Keratinocyte (primary cell): ENCODE measurements around the gene NT5DC2. TPM values are rescaled to one million over a fixed set of nuclear protein-coding genes. Genes with fewer than 3 reads are reported as not detected.

Source experiments
- DNase-seq: peaks from one replicate; pipeline ENCODE4 v3.0.0-alpha.2; 2011; ENCODE audit warnings: low read depth, missing footprints, low spot score
- FAIRE-seq: peaks from 2 replicates; lab custom pipeline; 2011; peaks lifted over from hg19 to GRCh38; lab: Jason Lieb, UNC
- H2AFZ ChIP-seq: 2 replicates; pipeline ENCODE4 v1.6.0; 2012; ENCODE audit warnings: low read length, control low read depth, inconsistent platforms; ENCODE audit not compliant: control insufficient read depth
- H3K27ac ChIP-seq: 2 replicates; pipeline ENCODE4 v1.5.1; 2011; ENCODE audit warnings: low read length; ENCODE audit not compliant: control insufficient read depth, insufficient read depth
- H3K27me3 ChIP-seq: 3 replicates; pipeline ENCODE4 v1.6.0; 2011; ENCODE audit warnings: low read length; ENCODE audit not compliant: control insufficient read depth, insufficient read depth; ENCODE audit errors: extremely low read depth
- H3K36me3 ChIP-seq, 2 experiments: 2 replicates in 1 of 2; 3 replicates in 1 of 2; pipeline ENCODE4 v1.5.1; 2011; ENCODE audit warnings: low read length in 2 of 2, mild to moderate bottlenecking in 1 of 2; ENCODE audit not compliant: control insufficient read depth in 2 of 2, insufficient read depth in 2 of 2; ENCODE audit errors: extremely low read depth in 1 of 2
- H3K4me1 ChIP-seq: 3 replicates; pipeline ENCODE4 v1.5.1; 2011; ENCODE audit warnings: low read length; ENCODE audit not compliant: control insufficient read depth, insufficient read depth; ENCODE audit errors: extremely low read depth
- H3K4me2 ChIP-seq: 3 replicates; pipeline ENCODE4 v1.6.0; 2011; ENCODE audit warnings: low read depth, low read length; ENCODE audit not compliant: control insufficient read depth, insufficient read depth; ENCODE audit errors: extremely low read depth
- H3K4me3 ChIP-seq, 3 experiments: fragments of 200-600 bp in 1 of 3; sonication (generic) in 1 of 3; 2 replicates in 2 of 3; 3 replicates in 1 of 3; pipeline ENCODE4 v1.5.1; 2011 to 2016; ENCODE audit warnings: low read length in 3 of 3, mild to moderate bottlenecking in 3 of 3, control low read depth in 2 of 3, inconsistent platforms in 1 of 3, low read depth in 1 of 3, mixed read lengths in 1 of 3, mixed run types in 1 of 3, moderate library complexity in 1 of 3; ENCODE audit not compliant: control insufficient read depth in 2 of 3, insufficient read depth in 2 of 3; ENCODE audit errors: extremely low read depth in 1 of 3
- H3K79me2 ChIP-seq: 2 replicates; pipeline ENCODE4 v1.6.0; 2012; ENCODE audit warnings: low read length; ENCODE audit not compliant: control insufficient read depth, insufficient read depth
- H3K9ac ChIP-seq: 3 replicates; pipeline ENCODE4 v1.6.0; 2011; ENCODE audit warnings: low read length; ENCODE audit not compliant: control insufficient read depth, insufficient read depth; ENCODE audit errors: extremely low read depth
- H3K9me1 ChIP-seq: 3 replicates; pipeline ENCODE4 v1.6.0; 2011; ENCODE audit warnings: low read length; ENCODE audit not compliant: control insufficient read depth, insufficient read depth; ENCODE audit errors: extremely low read depth
- H3K9me3 ChIP-seq: 2 replicates; pipeline ENCODE4 v1.5.1; 2012; ENCODE audit warnings: low read depth, low read length; ENCODE audit not compliant: control insufficient read depth
- H4K20me1 ChIP-seq: 3 replicates; pipeline ENCODE4 v1.6.0; 2011; ENCODE audit warnings: low read length; ENCODE audit not compliant: control insufficient read depth, insufficient read depth; ENCODE audit errors: extremely low read depth
- CTCF ChIP-seq, 3 experiments: IDR thresholded peaks in 1 of 3; conservative IDR thresholded peaks in 1 of 3; optimal IDR thresholded peaks in 1 of 3; 2 replicates in 2 of 3; 3 replicates in 1 of 3; pipeline versions ENCODE3 to v1.5.1; 2011; ENCODE audit warnings: low read length in 3 of 3, mild to moderate bottlenecking in 3 of 3, moderate library complexity in 2 of 3, control low read depth in 1 of 3, inconsistent platforms in 1 of 3; ENCODE audit not compliant: insufficient read depth in 2 of 3; ENCODE audit errors: extremely low read depth in 1 of 3
- EZH2 ChIP-seq: IDR thresholded peaks from one replicate; pipeline ENCODE4 v1.6.1; 2012; ENCODE audit warnings: inconsistent platforms, mild to moderate bottlenecking, low read length, moderate library complexity
- dilution Hi-C: fragments of 300-500 bp; cut with MboI; formaldehyde crosslinking; loops from one replicate; pipeline ENCODE4 v1.7.0; 2020; ENCODE audit warnings: low sequenced_read_pairs; ENCODE audit not compliant: extremely low pct_ligation_motif_present
- polyA plus RNA-seq, 5 experiments: library from polyadenylated mRNA; depleted of rRNA in 3 of 5; stranded (reverse) in 3 of 5; stranded (forward) in 1 of 5; unstranded in 1 of 5; fragments of >200 nt; gene quantifications; 1 replicate in 1 of 5; 2 replicates in 3 of 5; 3 replicates in 1 of 5; pipeline versions ENCODE4 v1.2.1 to v1.2.3, GENCODE V29; 2011 to 2012; ENCODE audit warnings: missing spikeins in 2 of 5, low read depth in 1 of 5, low replicate concordance in 1 of 5

The NT5DC2 gene
- polyA plus RNA-seq, 1 donor (not counting 4 experiments of a cell fraction or from before 2014, with no cell fraction given): 54.7 TPM

GRCh38 chr3:52554026-52554755, 20.5 kb upstream of the NT5DC2 start:
- Histone ChIP-seq H3K27ac (no peak overlapping the region), H3K9ac (no peak overlapping the region), H4K20me1 (no peaks in the 10 kb centered on the region), H3K36me3 (peaks cover 14 to 30% of the 10 kb centered on the region in 2 experiments), H3K4me3 (no peak overlapping the region), H3K27me3 (no peaks in the 10 kb centered on the region), H3K79me2 (no peaks in the 10 kb centered on the region), H2AFZ (no peak overlapping the region), H3K4me1 (no peaks in the 10 kb centered on the region), H3K9me1 (no peaks in the 10 kb centered on the region), H3K9me3 (no peaks in the 10 kb centered on the region), H3K4me2 (no peak overlapping the region)
- dilution Hi-C loops: no loop called here
- TF ChIP-seq CTCF (optimal IDR thresholded peaks at IDR 0.05 in 1 of 3, IDR thresholded peaks at IDR 0.05 in 1 of 3, conservative IDR thresholded peaks at IDR 0.05 in 1 of 3; ENCODE audit: extremely low read depth in 1 of 3, insufficient read depth in 2 of 3, low read length in 3 of 3): no peak
- no peak for TF ChIP-seq EZH2
- FAIRE-seq: no peak
- no peak for DNase-seq

GRCh38 chr3:52552089-52552488, 18.4 kb upstream of the NT5DC2 start:
- H3K4me1 ChIP-seq: no peaks in the 10 kb centered on the region
- FAIRE-seq: no peak
- no peak overlapping the region for H3K9ac ChIP-seq
- H3K36me3 ChIP-seq: peaks cover 10 to 26% of the 10 kb centered on the region in 2 experiments
- dilution Hi-C loops: no loop called here
- no peak overlapping the region for H3K4me2 ChIP-seq
- no peak for TF ChIP-seq CTCF (optimal IDR thresholded peaks at IDR 0.05 in 1 of 3, IDR thresholded peaks at IDR 0.05 in 1 of 3, conservative IDR thresholded peaks at IDR 0.05 in 1 of 3; ENCODE audit: extremely low read depth in 1 of 3, insufficient read depth in 2 of 3, low read length in 3 of 3)
- TF ChIP-seq EZH2: no peak
- no peak overlapping the region for H3K4me3 ChIP-seq
- H3K79me2 ChIP-seq: no peaks in the 10 kb centered on the region
- H4K20me1 ChIP-seq: no peaks in the 10 kb centered on the region
- H3K27me3 ChIP-seq: no peaks in the 10 kb centered on the region
- H3K27ac ChIP-seq: no peak overlapping the region
- H3K9me1 ChIP-seq: no peaks in the 10 kb centered on the region
- no peak for DNase-seq
- no peaks in the 10 kb centered on the region for H3K9me3 ChIP-seq
- H2AFZ ChIP-seq: no peak overlapping the region
